DOHH2 (cell line): ENCODE results near the gene CIPC.

Experiments used
- H3F3A ChIP-seq: fragments of 200-600 bp; sonication (generic), shearing (Covaris generic); 2 replicates; pipeline ENCODE4 v1.6.0; 2016; ENCODE audit warnings: antibody characterized with exemption, mild to moderate bottlenecking; ENCODE audit not compliant: control insufficient read depth, insufficient read depth
- H3K27ac ChIP-seq: fragments of 200-600 bp; sonication (generic); 2 replicates; pipeline ENCODE4 v1.5.1; 2014; ENCODE audit warnings: low read depth, mild to moderate bottlenecking, low read length, moderate library complexity
- H3K27me3 ChIP-seq: fragments of 200-600 bp; sonication (generic); 2 replicates; pipeline ENCODE4 v1.6.1; 2014; ENCODE audit warnings: mild to moderate bottlenecking, low read length, mixed read lengths; ENCODE audit not compliant: control insufficient read depth
- H3K36me3 ChIP-seq: fragments of 200-600 bp; sonication (generic); 2 replicates; pipeline ENCODE4 v1.6.1; 2014; ENCODE audit warnings: mild to moderate bottlenecking, low read length, moderate library complexity, mixed read lengths; ENCODE audit not compliant: control insufficient read depth
- H3K4me1 ChIP-seq: fragments of 200-600 bp; sonication (generic); 2 replicates; pipeline ENCODE4 v1.6.1; 2014; ENCODE audit warnings: mild to moderate bottlenecking, low read length, mixed read lengths; ENCODE audit not compliant: control insufficient read depth
- H3K4me2 ChIP-seq: fragments of 200-600 bp; sonication (generic); 2 replicates; pipeline ENCODE4 v1.6.0; 2014; ENCODE audit warnings: mild to moderate bottlenecking, low read length, moderate library complexity
- H3K4me3 ChIP-seq: fragments of 200-600 bp; sonication (generic); 2 replicates; pipeline ENCODE4 v1.5.1; 2014; ENCODE audit warnings: mild to moderate bottlenecking, low read length, mixed read lengths
- H3K79me2 ChIP-seq: fragments of 200-600 bp; sonication (generic); 2 replicates; pipeline ENCODE4 v1.6.1; 2014; ENCODE audit warnings: mild to moderate bottlenecking, low read length, mixed read lengths; ENCODE audit not compliant: control insufficient read depth
- H3K9me2 ChIP-seq: fragments of 200-600 bp; sonication (generic); replicated peaks from 2 replicates; pipeline ENCODE4 v1.6.1; 2014; ENCODE audit warnings: mild to moderate bottlenecking, low read length, mixed read lengths; ENCODE audit not compliant: control insufficient read depth
- H3K9me3 ChIP-seq: fragments of 200-600 bp; sonication (generic); 2 replicates; pipeline ENCODE4 v1.6.1; 2014; ENCODE audit warnings: antibody characterized with exemption, low read length, mixed read lengths; ENCODE audit not compliant: control insufficient read depth, insufficient read depth
- H4K20me1 ChIP-seq: fragments of 200-600 bp; sonication (generic); 2 replicates; pipeline ENCODE4 v1.6.0; 2014; ENCODE audit warnings: low read depth, mild to moderate bottlenecking, antibody characterized with exemption, low read length, moderate library complexity; ENCODE audit not compliant: control insufficient read depth, insufficient read depth
- EZH2phosphoT487 ChIP-seq: fragments of 200-600 bp; sonication (generic); IDR thresholded peaks from 2 replicates; pipeline ENCODE4 v1.6.1; 2017; ENCODE audit warnings: borderline replicate concordance, mild to moderate bottlenecking, antibody characterized with exemption, low read length, moderate library complexity, mixed read lengths
- TF ChIP-seq, protein P1 (sequence below): fragments of 200-600 bp; sonication (generic); IDR thresholded peaks from one replicate; pipeline ENCODE4 v1.5.1; 2014; ENCODE audit warnings: antibody characterized with exemption, mild to moderate bottlenecking, low read depth, low read length; ENCODE audit not compliant: poor library complexity, severe bottlenecking

CIPC gene

GRCh38 chr14:77053046-77053841, 44.8 kb upstream of the CIPC start:
- H3K36me3 ChIP-seq, result no peaks in the 10 kb centered on the region
- no peak overlapping the region for H3K4me2 ChIP-seq
- no peak overlapping the region for H3K27ac ChIP-seq
- no peak overlapping the region for H3K4me3 ChIP-seq
- no peaks in the 10 kb centered on the region for H3K9me3 ChIP-seq
- H4K20me1 ChIP-seq, result no peaks in the 10 kb centered on the region
- no peaks in the 10 kb centered on the region for H3K79me2 ChIP-seq
- no peaks in the 10 kb centered on the region for H3K4me1 ChIP-seq
- TF ChIP-seq, protein P1, sequence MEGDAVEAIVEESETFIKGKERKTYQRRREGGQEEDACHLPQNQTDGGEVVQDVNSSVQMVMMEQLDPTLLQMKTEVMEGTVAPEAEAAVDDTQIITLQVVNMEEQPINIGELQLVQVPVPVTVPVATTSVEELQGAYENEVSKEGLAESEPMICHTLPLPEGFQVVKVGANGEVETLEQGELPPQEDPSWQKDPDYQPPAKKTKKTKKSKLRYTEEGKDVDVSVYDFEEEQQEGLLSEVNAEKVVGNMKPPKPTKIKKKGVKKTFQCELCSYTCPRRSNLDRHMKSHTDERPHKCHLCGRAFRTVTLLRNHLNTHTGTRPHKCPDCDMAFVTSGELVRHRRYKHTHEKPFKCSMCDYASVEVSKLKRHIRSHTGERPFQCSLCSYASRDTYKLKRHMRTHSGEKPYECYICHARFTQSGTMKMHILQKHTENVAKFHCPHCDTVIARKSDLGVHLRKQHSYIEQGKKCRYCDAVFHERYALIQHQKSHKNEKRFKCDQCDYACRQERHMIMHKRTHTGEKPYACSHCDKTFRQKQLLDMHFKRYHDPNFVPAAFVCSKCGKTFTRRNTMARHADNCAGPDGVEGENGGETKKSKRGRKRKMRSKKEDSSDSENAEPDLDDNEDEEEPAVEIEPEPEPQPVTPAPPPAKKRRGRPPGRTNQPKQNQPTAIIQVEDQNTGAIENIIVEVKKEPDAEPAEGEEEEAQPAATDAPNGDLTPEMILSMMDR, result peak; percentile 99
- TF ChIP-seq EZH2phosphoT487, result no peak
- H3K27me3 ChIP-seq, result peaks cover 25% of the 10 kb centered on the region
- H3K9me2 ChIP-seq, result no peaks in the 10 kb centered on the region
- H3F3A ChIP-seq, result no peaks in the 10 kb centered on the region

DNA sequence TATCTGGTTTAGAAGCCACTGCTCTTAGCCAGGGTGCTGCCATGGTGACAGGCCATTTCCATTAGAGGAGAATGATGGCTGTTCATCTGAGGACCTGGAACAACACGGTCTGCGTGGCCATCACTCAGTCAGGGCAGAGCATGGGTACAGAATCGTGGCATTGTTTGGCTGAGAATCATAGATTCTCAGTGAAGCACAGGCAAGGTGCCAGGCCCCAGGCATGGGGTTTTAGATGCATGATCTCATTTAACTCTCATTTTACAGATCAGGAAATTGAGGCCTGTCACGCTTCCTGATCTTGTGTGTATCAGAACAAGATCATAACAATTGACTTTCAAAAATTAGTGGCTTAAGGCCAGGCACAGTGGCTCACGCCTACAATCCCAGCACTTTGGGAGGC, 42.8 kb upstream of the CIPC start:
- Histone ChIP-seq H3K27me3 (peaks cover 31% of the 10 kb centered on the region), H3K79me2 (no peaks in the 10 kb centered on the region), H3K36me3 (no peaks in the 10 kb centered on the region), H3K9me3 (no peaks in the 10 kb centered on the region), H3F3A (no peaks in the 10 kb centered on the region), H4K20me1 (no peaks in the 10 kb centered on the region), H3K4me3 (no peak overlapping the region), H3K4me1 (no peaks in the 10 kb centered on the region), H3K4me2 (no peak overlapping the region), H3K27ac (no peak overlapping the region), H3K9me2 (no peaks in the 10 kb centered on the region)
- TF ChIP-seq, protein P1, result no peak
- no peak for TF ChIP-seq EZH2phosphoT487

GRCh38 chr14:77055981-77056380, 42.1 kb upstream of the CIPC start:
- Histone ChIP-seq H3K79me2 (no peaks in the 10 kb centered on the region), H3K4me1 (no peaks in the 10 kb centered on the region), H3K9me2 (no peaks in the 10 kb centered on the region), H3K36me3 (no peaks in the 10 kb centered on the region), H3K27ac (no peak overlapping the region), H3K9me3 (no peaks in the 10 kb centered on the region), H3F3A (no peaks in the 10 kb centered on the region), H3K27me3 (peaks cover 33% of the 10 kb centered on the region), H4K20me1 (no peaks in the 10 kb centered on the region), H3K4me2 (no peak overlapping the region), H3K4me3 (no peak overlapping the region)
- no peak for TF ChIP-seq EZH2phosphoT487
- TF ChIP-seq, protein P1, result no peak
